Gastroesophageal sphincter (tissue), 4 donors: Measurements from ENCODE around the gene SYNJ1. TPM values are rescaled to one million over a fixed set of nuclear protein-coding genes. Genes with fewer than 3 reads are reported as not detected.
A peak's percentile ranks its signal among the peaks of the same experiment; 100 is the strongest.

Source experiments
- ATAC-seq: fragments of 150-250 bp; one replicate; pipeline ENCODE4 v1.9.1; 2016; ENCODE audit warnings: mild to moderate bottlenecking, moderate library complexity
- H3K27ac ChIP-seq, 4 donors: fragments of 200-600 bp; sonication (generic) in 3 of 4; 1 replicate in 3 of 4; 2 replicates in 1 of 4; pipeline ENCODE4 v1.5.1; 2016 to 2019
- H3K27me3 ChIP-seq: fragments of 200-600 bp; sonication (generic); one replicate; pipeline ENCODE4 v1.5.1; 2019
- H3K36me3 ChIP-seq, 2 donors: fragments of 200-600 bp; sonication (generic); one replicate each; pipeline ENCODE4 v1.5.1; 2019; ENCODE audit warnings: control low read depth in 1 of 2
- H3K4me1 ChIP-seq, 3 donors: fragments of 200-600 bp; sonication (generic); 1 replicate in 2 of 3; 2 replicates in 1 of 3; pipeline ENCODE4 v1.5.1; 2016 to 2019; ENCODE audit warnings: control low read depth in 2 of 3
- H3K4me3 ChIP-seq, 2 donors: fragments of 200-600 bp; sonication (generic); one replicate each; pipeline ENCODE4 v1.5.1; 2019; ENCODE audit warnings: mild to moderate bottlenecking in 1 of 2, moderate library complexity in 1 of 2
- H3K9me3 ChIP-seq, 3 donors: fragments of 200-600 bp; sonication (generic); one replicate each; pipeline ENCODE4 v1.5.1; 2017 to 2019; ENCODE audit warnings: control low read depth in 2 of 3
- CTCF ChIP-seq, 4 experiments: fragments of 200-600 bp in 2 of 4; fragments of 450-650 bp in 2 of 4; sonication (generic) in 1 of 4; IDR thresholded peaks; one replicate each; pipeline ENCODE4 v1.5.1; 2017 to 2019; ENCODE audit warnings: antibody characterized with exemption in 4 of 4, mild to moderate bottlenecking in 2 of 4, moderate library complexity in 2 of 4
- EP300 ChIP-seq: sonication (generic); formaldehyde crosslinking; IDR thresholded peaks from one replicate; pipeline ENCODE4 v1.6.1; 2017; ENCODE audit warnings: antibody characterized with exemption, mild to moderate bottlenecking
- POLR2A ChIP-seq, 2 donors: fragments of 450-650 bp; IDR thresholded peaks; one replicate each; pipeline ENCODE4 v1.6.1; 2017; ENCODE audit warnings: antibody characterized with exemption in 2 of 2, mild to moderate bottlenecking in 2 of 2, moderate library complexity in 1 of 2
- POLR2AphosphoS5 ChIP-seq: sonication (generic); formaldehyde crosslinking; IDR thresholded peaks from one replicate; pipeline ENCODE4 v1.6.1; 2017; ENCODE audit warnings: antibody characterized with exemption
- WGBS, 2 donors: methylation state at CpG; one replicate each; pipeline ENCODE4 v1.1.5; 2018; ENCODE audit warnings: low coverage in 1 of 2; 5-methylcytosine and 5-hydroxymethylcytosine counted together
- total RNA-seq, 4 donors: library from RNA; depleted of rRNA; stranded (reverse); fragments of >200 nt; gene quantifications; one replicate each; pipeline ENCODE4 v1.1.0, GENCODE V29; 2016

SYNJ1 gene
- total RNA-seq, 4 donors from 2014 or later: 8.8 to 12.4 (median 10.2) TPM

GRCh38 chr21:32658524-32658923, 69.3 kb downstream of the SYNJ1 start:
- Histone ChIP-seq H3K4me3 (no peak overlapping the region), H3K27me3 (no peaks in the 10 kb centered on the region), H3K36me3 (peaks cover 2 to 82% of the 10 kb centered on the region in 2 donors), H3K4me1 (peaks cover 0 to 16% (median 0%) of the 10 kb centered on the region in 3 donors), H3K9me3 (peaks cover 0 to 2% (median 0%) of the 10 kb centered on the region in 3 donors), H3K27ac (no peak overlapping the region)
- ATAC-seq: no peak
- TF ChIP-seq CTCF (IDR thresholded peaks at IDR 0.05) (no peak), POLR2A (IDR thresholded peaks at IDR 0.05) (no peak), EP300 (no peak), POLR2AphosphoS5 (no peak)
- 100% methylated on average over 2 to 5 of the region's 9 CpGs for WGBS, 2 donors

GRCh38 chr21:32653326-32653901, 74.4 kb downstream of the SYNJ1 start:
- TF ChIP-seq POLR2A (IDR thresholded peaks at IDR 0.05) (no peak), CTCF (IDR thresholded peaks at IDR 0.05) (peak in 2 of 4 experiments; percentile 15 to 39)
- H3K27ac ChIP-seq: no peak overlapping the region
- H3K27me3 ChIP-seq: no peaks in the 10 kb centered on the region
- no peak overlapping the region for H3K4me3 ChIP-seq
- no peaks in the 10 kb centered on the region for H3K4me1 ChIP-seq
- H3K9me3 ChIP-seq: no peaks in the 10 kb centered on the region
- 92 to 97% methylated on average over 1 to 2 of the region's 2 CpGs for WGBS, 2 donors
- peaks cover 2 to 74% of the 10 kb centered on the region in 2 donors for H3K36me3 ChIP-seq
- no peak for ATAC-seq

GRCh38 chr21:32648165-32648564, 79.6 kb downstream of the SYNJ1 start:
- Histone ChIP-seq H3K36me3 (peaks cover 0 to 78% of the 10 kb centered on the region in 2 donors), H3K27me3 (no peaks in the 10 kb centered on the region)

GRCh38 chr21:32645261-32646182, 82.3 kb downstream of the SYNJ1 start:
- Histone ChIP-seq H3K9me3 (no peaks in the 10 kb centered on the region), H3K27ac (no peak overlapping the region), H3K4me1 (no peaks in the 10 kb centered on the region), H3K36me3 (peaks cover 0 to 85% of the 10 kb centered on the region in 2 donors), H3K4me3 (no peak overlapping the region), H3K27me3 (no peaks in the 10 kb centered on the region)
- TF ChIP-seq POLR2A (IDR thresholded peaks at IDR 0.05) (no peak), EP300 (no peak), CTCF (IDR thresholded peaks at IDR 0.05) (no peak), POLR2AphosphoS5 (no peak)
- no peak for ATAC-seq
- WGBS, 2 donors: 59% methylated on average over 7 to 16 of the region's 19 CpGs

More at GRCh38 chr21:32648165-32648564, 79.6 kb downstream of the SYNJ1 start:
- no peak for ATAC-seq
- Histone ChIP-seq H3K27ac (no peak overlapping the region), H3K4me3 (no peak overlapping the region), H3K9me3 (no peaks in the 10 kb centered on the region), H3K4me1 (no peaks in the 10 kb centered on the region)
- no peak for TF ChIP-seq POLR2A (IDR thresholded peaks at IDR 0.05)
- no peak for TF ChIP-seq CTCF (IDR thresholded peaks at IDR 0.05)
- TF ChIP-seq POLR2AphosphoS5: no peak
- no peak for TF ChIP-seq EP300
